MM.1S (cell line): Measurements from ENCODE around the gene TNMD.

Source experiments
- EZH2 ChIP-seq: fragments of 300-600 bp; sonication (generic); optimal IDR thresholded peaks from 2 replicates; pipeline ENCODE3; 2017; ENCODE audit warnings: low read depth, mild to moderate bottlenecking, antibody characterized with exemption, low read length, mixed read lengths
- TF ChIP-seq, protein P1 (sequence below): fragments of 300-600 bp; sonication (generic); IDR thresholded peaks from 2 replicates; pipeline ENCODE4 v1.5.1; 2016; ENCODE audit warnings: antibody characterized with exemption, low read length, mixed read lengths

DNA sequence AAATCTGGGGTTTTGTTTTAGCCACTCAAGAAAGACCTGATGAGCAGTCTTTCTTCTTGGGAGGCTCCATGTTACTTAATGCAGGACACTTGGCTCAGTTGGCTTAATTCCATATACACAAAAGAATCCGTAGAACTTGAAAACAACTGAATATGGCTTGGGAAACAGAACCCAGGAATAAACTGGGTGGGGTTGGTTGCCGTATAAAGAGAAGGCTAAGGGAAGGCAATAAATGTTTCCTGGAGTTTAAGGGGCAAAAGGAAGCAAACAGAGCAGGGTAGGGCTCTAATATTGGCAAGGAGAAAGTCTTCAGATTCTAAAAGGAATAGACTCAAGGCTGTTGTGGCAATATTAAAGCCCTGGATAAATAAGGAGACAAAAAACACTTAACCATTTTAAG lies 8.4 kb downstream of the TNMD start:
- TF ChIP-seq, protein P1, sequence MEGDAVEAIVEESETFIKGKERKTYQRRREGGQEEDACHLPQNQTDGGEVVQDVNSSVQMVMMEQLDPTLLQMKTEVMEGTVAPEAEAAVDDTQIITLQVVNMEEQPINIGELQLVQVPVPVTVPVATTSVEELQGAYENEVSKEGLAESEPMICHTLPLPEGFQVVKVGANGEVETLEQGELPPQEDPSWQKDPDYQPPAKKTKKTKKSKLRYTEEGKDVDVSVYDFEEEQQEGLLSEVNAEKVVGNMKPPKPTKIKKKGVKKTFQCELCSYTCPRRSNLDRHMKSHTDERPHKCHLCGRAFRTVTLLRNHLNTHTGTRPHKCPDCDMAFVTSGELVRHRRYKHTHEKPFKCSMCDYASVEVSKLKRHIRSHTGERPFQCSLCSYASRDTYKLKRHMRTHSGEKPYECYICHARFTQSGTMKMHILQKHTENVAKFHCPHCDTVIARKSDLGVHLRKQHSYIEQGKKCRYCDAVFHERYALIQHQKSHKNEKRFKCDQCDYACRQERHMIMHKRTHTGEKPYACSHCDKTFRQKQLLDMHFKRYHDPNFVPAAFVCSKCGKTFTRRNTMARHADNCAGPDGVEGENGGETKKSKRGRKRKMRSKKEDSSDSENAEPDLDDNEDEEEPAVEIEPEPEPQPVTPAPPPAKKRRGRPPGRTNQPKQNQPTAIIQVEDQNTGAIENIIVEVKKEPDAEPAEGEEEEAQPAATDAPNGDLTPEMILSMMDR = no peak
- TF ChIP-seq EZH2 = no peak
